ENCODE measurements around the gene LAMC3. TPM values are rescaled to one million over a fixed set of nuclear protein-coding genes. Genes with fewer than 3 reads are reported as not detected.
A peak's percentile ranks its signal among the peaks of the same experiment; 100 is the strongest.

Gene LAMC3
- total RNA-seq, 2 donors from 2014 or later, result 3.9 to 16.8 TPM

DNA sequence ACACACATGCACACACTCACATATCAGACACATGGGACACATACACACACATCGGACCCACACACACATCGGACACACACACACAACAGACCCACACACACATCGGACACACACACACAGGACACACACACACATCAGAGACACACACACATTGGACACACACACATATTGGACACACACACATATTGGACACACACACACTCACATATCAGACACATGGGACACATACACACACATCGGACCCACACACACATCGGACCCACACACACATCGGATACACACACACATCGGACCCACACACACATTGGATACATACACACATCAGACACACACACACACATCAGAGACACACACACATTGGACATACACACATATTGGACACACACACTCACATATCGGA is 12.8 kb upstream of the LAMC3 start:
- peaks cover 0 to 24% of the 10 kb centered on the region in 2 donors for H3K27me3 ChIP-seq
- no peaks in the 10 kb centered on the region for H3K36me3 ChIP-seq (replicated peaks in 1 of 2; ENCODE audit: insufficient read depth in 1 of 2, low read depth in 2 of 2)
- WGBS, 2 donors, result 71 to 78% methylated on average over 8 of the region's 8 CpGs
- no peaks in the 10 kb centered on the region for H3K4me1 ChIP-seq
- TF ChIP-seq, protein P1, sequence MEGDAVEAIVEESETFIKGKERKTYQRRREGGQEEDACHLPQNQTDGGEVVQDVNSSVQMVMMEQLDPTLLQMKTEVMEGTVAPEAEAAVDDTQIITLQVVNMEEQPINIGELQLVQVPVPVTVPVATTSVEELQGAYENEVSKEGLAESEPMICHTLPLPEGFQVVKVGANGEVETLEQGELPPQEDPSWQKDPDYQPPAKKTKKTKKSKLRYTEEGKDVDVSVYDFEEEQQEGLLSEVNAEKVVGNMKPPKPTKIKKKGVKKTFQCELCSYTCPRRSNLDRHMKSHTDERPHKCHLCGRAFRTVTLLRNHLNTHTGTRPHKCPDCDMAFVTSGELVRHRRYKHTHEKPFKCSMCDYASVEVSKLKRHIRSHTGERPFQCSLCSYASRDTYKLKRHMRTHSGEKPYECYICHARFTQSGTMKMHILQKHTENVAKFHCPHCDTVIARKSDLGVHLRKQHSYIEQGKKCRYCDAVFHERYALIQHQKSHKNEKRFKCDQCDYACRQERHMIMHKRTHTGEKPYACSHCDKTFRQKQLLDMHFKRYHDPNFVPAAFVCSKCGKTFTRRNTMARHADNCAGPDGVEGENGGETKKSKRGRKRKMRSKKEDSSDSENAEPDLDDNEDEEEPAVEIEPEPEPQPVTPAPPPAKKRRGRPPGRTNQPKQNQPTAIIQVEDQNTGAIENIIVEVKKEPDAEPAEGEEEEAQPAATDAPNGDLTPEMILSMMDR (IDR thresholded peaks at IDR 0.05), result no peak
- TF ChIP-seq POLR2A (IDR thresholded peaks at IDR 0.05), result no peak
- ATAC-seq, result no peak
- DNase-seq, result no peak
- no peaks in the 10 kb centered on the region for H3K9me3 ChIP-seq
- intact Hi-C loops (cut with DNase I), result no loop called here
- H3K27ac ChIP-seq, result no peak overlapping the region
- no peak overlapping the region for H3K4me3 ChIP-seq

DNA sequence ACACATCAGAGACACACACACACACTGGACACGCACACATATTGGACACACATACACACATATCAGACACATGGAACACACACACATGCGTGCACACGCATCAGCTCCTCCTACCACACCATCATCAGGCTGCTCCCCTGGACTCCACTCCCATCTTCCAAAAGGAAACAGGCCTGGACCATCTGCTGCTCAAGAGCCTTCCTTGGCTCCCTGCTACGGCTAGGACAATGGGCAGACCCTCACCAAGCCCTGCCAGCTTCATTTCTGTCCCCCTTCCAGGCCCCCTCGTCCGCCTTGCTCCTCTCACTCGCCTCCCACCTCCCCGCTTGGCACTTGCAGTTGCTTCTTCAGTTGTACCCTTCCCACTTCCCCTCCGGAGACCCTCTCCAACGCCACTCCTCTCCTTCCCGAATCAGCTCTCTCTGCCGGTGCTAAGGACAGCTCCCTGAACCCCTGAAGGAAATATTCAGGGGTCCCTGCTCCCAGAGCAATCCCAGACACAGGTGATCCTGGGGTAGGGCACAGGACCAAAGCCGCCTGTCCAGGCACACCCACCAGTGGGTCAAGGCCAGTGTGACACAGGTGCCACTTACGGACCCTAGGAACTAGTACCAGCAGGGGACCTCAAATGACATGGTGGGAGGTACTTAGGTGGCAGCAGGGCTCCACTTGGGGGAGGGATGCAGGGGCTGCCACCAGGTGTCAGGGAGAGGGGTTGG is 12.1 kb upstream of the LAMC3 start:
- Histone ChIP-seq H3K9me3 (no peaks in the 10 kb centered on the region), H3K36me3 (replicated peaks in 1 of 2; ENCODE audit: insufficient read depth in 1 of 2, low read depth in 2 of 2) (no peaks in the 10 kb centered on the region), H3K27ac (no peak overlapping the region), H3K27me3 (peaks cover 0 to 24% of the 10 kb centered on the region in 2 donors), H3K4me1 (no peaks in the 10 kb centered on the region), H3K4me3 (no peak overlapping the region)
- TF ChIP-seq, protein P1 (IDR thresholded peaks at IDR 0.05), result no peak
- TF ChIP-seq POLR2A (IDR thresholded peaks at IDR 0.05), result no peak
- intact Hi-C loops (cut with DNase I), result no loop called here
- ATAC-seq (no peak), DNase-seq (no peak)
- 59 to 60% methylated on average over 14 of the region's 14 CpGs for WGBS, 2 donors

DNA sequence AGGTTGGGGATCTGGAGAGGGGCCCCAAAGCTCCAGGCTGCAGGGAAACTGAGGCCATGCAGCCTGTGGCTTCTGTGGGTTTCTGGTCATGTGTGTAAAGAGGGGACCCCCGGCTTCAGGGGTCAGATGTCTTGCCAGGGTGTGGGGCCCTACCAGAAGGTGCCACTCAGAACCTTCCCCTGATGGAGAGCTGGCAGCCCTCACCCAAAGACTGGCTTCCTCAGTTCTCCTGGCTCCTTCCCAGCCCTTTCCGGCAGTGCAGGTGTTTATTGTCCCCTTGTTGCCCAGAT is 11.6 kb upstream of the LAMC3 start:
- Histone ChIP-seq H3K4me1 (no peaks in the 10 kb centered on the region), H3K4me3 (no peak overlapping the region), H3K27ac (no peak overlapping the region), H3K27me3 (peaks cover 0 to 24% of the 10 kb centered on the region in 2 donors), H3K9me3 (no peaks in the 10 kb centered on the region), H3K36me3 (replicated peaks in 1 of 2; ENCODE audit: insufficient read depth in 1 of 2, low read depth in 2 of 2) (no peaks in the 10 kb centered on the region)
- intact Hi-C loops (cut with DNase I), result no loop called here
- no peak for ATAC-seq
- 20 to 31% methylated on average over 1 to 2 of the region's 2 CpGs for WGBS, 2 donors
- no peak for DNase-seq
- no peak for TF ChIP-seq POLR2A (IDR thresholded peaks at IDR 0.05)
- TF ChIP-seq, protein P1 (IDR thresholded peaks at IDR 0.05), result no peak

DNA sequence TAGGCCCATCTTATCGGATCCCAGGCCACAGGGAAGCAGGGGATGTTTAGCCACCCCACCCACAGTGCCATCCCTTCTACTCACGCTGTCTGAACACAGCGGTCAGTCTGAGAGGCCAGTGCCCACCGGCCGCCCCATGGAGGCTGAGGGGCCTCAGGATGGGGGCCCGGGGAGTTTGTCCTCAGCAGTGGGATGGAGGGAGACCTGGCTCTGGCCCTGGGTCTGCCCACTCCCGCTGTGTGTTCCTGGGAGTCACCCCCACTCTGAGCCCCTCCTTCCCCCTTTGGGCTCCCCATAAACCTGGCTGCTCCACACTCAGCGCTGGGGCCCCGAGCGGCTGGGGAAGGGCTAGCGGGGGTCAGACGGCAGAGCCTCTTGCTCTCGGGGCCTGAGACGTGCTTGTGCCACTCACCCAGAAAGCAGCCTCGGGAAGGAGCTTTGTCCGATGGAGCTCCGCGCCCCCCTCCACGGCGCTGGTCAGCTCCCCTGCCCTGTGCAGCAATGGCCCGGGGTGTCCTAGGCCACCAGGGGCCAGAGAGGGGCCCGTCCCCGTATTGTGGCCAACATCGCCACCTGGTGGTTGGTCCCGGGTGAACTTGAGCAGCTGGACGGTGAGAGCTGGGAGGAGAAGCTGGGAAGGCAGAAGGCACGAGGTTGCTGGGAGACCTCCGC is 10.9 kb upstream of the LAMC3 start:
- DNase-seq, result peak; percentile 33 to 57 (median 40)
- no peak for TF ChIP-seq POLR2A (IDR thresholded peaks at IDR 0.05)
- TF ChIP-seq, protein P1 (IDR thresholded peaks at IDR 0.05), result peak in 6 of 7 experiments; percentile 31 to 47 (median 39)
- Histone ChIP-seq H3K4me1 (no peaks in the 10 kb centered on the region), H3K4me3 (no peak overlapping the region), H3K9me3 (no peaks in the 10 kb centered on the region), H3K27ac (no peak overlapping the region), H3K27me3 (peaks cover 0 to 24% of the 10 kb centered on the region in 2 donors), H3K36me3 (replicated peaks in 1 of 2; ENCODE audit: insufficient read depth in 1 of 2, low read depth in 2 of 2) (no peaks in the 10 kb centered on the region)
- intact Hi-C loops (cut with DNase I), result no loop called here
- peak; percentile 58 for ATAC-seq
- 24 to 27% methylated on average over 15 to 24 of the region's 28 CpGs for WGBS, 2 donors
